HG03342 (cell line): Measurements from ENCODE around the gene CEL.
"Not testable (repeated sequence)": the region's sequence is repeated elsewhere in the genome, so short reads cannot be mapped to it uniquely, and the experiment has no call there.

Experiments
- ATAC-seq: cut with Tn5 transposase; IDR thresholded peaks from one replicate; pipeline ENCODE4 v1.9.1; 2021; ENCODE audit warnings: mild to moderate bottlenecking, moderate library complexity; ENCODE audit not compliant: unreplicated experiment

CEL gene

GRCh38 chr9:133046196-133046899 lies 15.4 kb upstream of the CEL start:
- ATAC-seq, result no peak

- no peak for ATAC-seq
These were observed 14.9 kb upstream of the CEL start for GRCh38 chr9:133046900-133047295.

- ATAC-seq, result no peak
These were observed 13.2 kb upstream of the CEL start for GRCh38 chr9:133048595-133048994.

GRCh38 chr9:133049043-133049442 lies 12.7 kb upstream of the CEL start:
- ATAC-seq, result no peak

GRCh38 chr9:133050142-133050541 lies 11.6 kb upstream of the CEL start:
- no peak for ATAC-seq

- no peak for ATAC-seq
These were observed 11.0 kb upstream of the CEL start for GRCh38 chr9:133050781-133051180.

- no peak for ATAC-seq
These were observed 10.4 kb upstream of the CEL start for GRCh38 chr9:133051281-133051900.

GRCh38 chr9:133051966-133052539 lies 9.7 kb upstream of the CEL start:
- no peak for ATAC-seq

GRCh38 chr9:133054194-133054890 lies 7.4 kb upstream of the CEL start:
- no peak for ATAC-seq

GRCh38 chr9:133054966-133055365 lies 6.8 kb upstream of the CEL start:
- no peak for ATAC-seq

- ATAC-seq, result no peak
These were observed 5.9 kb upstream of the CEL start for GRCh38 chr9:133055788-133056420.

- ATAC-seq, result no peak
These were observed 5.2 kb upstream of the CEL start for GRCh38 chr9:133056533-133056932.

- no peak for ATAC-seq
These were observed 4.8 kb upstream of the CEL start for GRCh38 chr9:133057006-133057405.

- ATAC-seq, result no peak
These were observed 4.2 kb upstream of the CEL start for GRCh38 chr9:133057553-133057952.

GRCh38 chr9:133058071-133058470 lies 3.7 kb upstream of the CEL start:
- no peak for ATAC-seq

GRCh38 chr9:133058550-133059320 lies 3.0 kb upstream of the CEL start:
- no peak for ATAC-seq

- no peak for ATAC-seq
These were observed 2.2 kb upstream of the CEL start for GRCh38 chr9:133059623-133060022.

- ATAC-seq, result no peak
These were observed 1.4 kb upstream of the CEL start for GRCh38 chr9:133060417-133060841.

- not testable (repeated sequence) for ATAC-seq
These were observed 590 bp upstream of the CEL start for GRCh38 chr9:133061019-133061763.

- not testable (repeated sequence) for ATAC-seq
These were observed 788 bp downstream of the CEL start for GRCh38 chr9:133062569-133062968.
